MM.1S (cell line): ENCODE data around the gene HIBCH.

Experiments used
- CTCF ChIP-seq: fragments of 300-600 bp; sonication (generic); IDR thresholded peaks from 2 replicates; pipeline ENCODE4 v1.5.1; 2016; ENCODE audit warnings: antibody characterized with exemption, low read length, mixed read lengths
- EZH2 ChIP-seq: fragments of 300-600 bp; sonication (generic); optimal IDR thresholded peaks from 2 replicates; pipeline ENCODE3; 2017; ENCODE audit warnings: low read depth, mild to moderate bottlenecking, antibody characterized with exemption, low read length, mixed read lengths

GRCh38 chr2:190199109-190199508 lies 120.5 kb downstream of the HIBCH start:
- no peak for TF ChIP-seq CTCF
- no peak for TF ChIP-seq EZH2
